HG02938 (cell line): ENCODE data around the gene CLIC4.

Source experiments
- ATAC-seq: cut with Tn5 transposase; IDR thresholded peaks from one replicate; pipeline ENCODE4 v1.9.1; 2021; ENCODE audit warnings: mild to moderate bottlenecking, moderate library complexity; ENCODE audit not compliant: unreplicated experiment

CLIC4 gene

GRCh38 chr1:24853649-24854048, 108.4 kb downstream of the CLIC4 start:
- no peak for ATAC-seq

- no peak for ATAC-seq
Measured at GRCh38 chr1:24855474-24855873, 110.2 kb downstream of the CLIC4 start.

- no peak for ATAC-seq
Measured at GRCh38 chr1:24856787-24857506, 111.7 kb downstream of the CLIC4 start.

GRCh38 chr1:24857507-24858133, 112.4 kb downstream of the CLIC4 start:
- no peak for ATAC-seq

- no peak for ATAC-seq
Measured at GRCh38 chr1:24858277-24858676, 113.0 kb downstream of the CLIC4 start.

- ATAC-seq, result no peak
Measured at GRCh38 chr1:24859063-24860010, 114.1 kb downstream of the CLIC4 start.

GRCh38 chr1:24860841-24861240, 115.6 kb downstream of the CLIC4 start:
- no peak for ATAC-seq

- ATAC-seq, result no peak
Measured at GRCh38 chr1:24861821-24862727, 116.8 kb downstream of the CLIC4 start.

GRCh38 chr1:24862775-24863483, 117.7 kb downstream of the CLIC4 start:
- no peak for ATAC-seq

- no peak for ATAC-seq
Measured at GRCh38 chr1:24864370-24864777, 119.1 kb downstream of the CLIC4 start.

- no peak for ATAC-seq
Measured at GRCh38 chr1:24865168-24865567, 119.9 kb downstream of the CLIC4 start.

- ATAC-seq, result no peak
Measured at GRCh38 chr1:24865587-24865986, 120.3 kb downstream of the CLIC4 start.

- no peak for ATAC-seq
Measured at GRCh38 chr1:24866211-24867083, 121.2 kb downstream of the CLIC4 start.

- no peak for ATAC-seq
Measured at GRCh38 chr1:24867084-24867870, 122.0 kb downstream of the CLIC4 start.

GRCh38 chr1:24868016-24868875, 123.0 kb downstream of the CLIC4 start:
- no peak for ATAC-seq

GRCh38 chr1:24870551-24871195, 125.4 kb downstream of the CLIC4 start:
- no peak for ATAC-seq
